ENCODE results near the gene CEP63.

- no peak for TF ChIP-seq ZNF274 (IDR thresholded peaks at IDR 0.05; ENCODE audit: low read depth, low read length)
- TF ChIP-seq YY1 (IDR thresholded peaks at IDR 0.05; ENCODE audit: insufficient read depth, insufficient read length): no peak
- TF ChIP-seq SUZ12 (IDR thresholded peaks at IDR 0.05; ENCODE audit: extremely low read depth, insufficient read depth, insufficient read length): no peak
Observed at GRCh38 chr3:134459562-134459961, 26.3 kb upstream of the CEP63 start.

Measured in NT2/D1 (cell line).